Stimulated activated naive CD4-positive, alpha-beta T cell (primary cell): ENCODE measurements around the gene SPAG16.
"Not testable (repeated sequence)": the region's sequence is repeated elsewhere in the genome, so short reads cannot be mapped to it uniquely, and the experiment has no call there.

Experiments used
- DNase-seq, 6 experiments: peaks; one replicate each; lab custom pipeline; 2025; lab: John Stamatoyannopoulos, UW

SPAG16 gene

DNA sequence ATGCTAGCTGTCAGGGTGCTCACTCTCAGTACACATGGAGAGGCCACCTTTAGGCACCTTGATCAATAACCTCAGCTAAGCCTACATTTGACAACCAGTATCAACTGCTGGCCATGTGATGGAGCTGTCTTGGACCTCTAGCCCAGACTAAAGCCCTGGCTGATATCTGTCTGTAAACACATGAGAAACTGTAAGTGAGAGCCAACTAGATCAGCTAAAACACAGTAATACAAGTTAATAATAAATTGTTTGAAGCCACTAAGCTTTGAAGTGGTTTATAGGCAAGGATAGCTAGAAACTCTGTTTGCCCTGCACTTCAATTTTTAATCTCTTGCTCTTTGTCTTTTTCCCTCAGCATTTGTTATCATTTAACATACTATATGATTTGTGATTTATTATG is 407.1 kb downstream of the SPAG16 start:
- DNase-seq = no peak

DNA sequence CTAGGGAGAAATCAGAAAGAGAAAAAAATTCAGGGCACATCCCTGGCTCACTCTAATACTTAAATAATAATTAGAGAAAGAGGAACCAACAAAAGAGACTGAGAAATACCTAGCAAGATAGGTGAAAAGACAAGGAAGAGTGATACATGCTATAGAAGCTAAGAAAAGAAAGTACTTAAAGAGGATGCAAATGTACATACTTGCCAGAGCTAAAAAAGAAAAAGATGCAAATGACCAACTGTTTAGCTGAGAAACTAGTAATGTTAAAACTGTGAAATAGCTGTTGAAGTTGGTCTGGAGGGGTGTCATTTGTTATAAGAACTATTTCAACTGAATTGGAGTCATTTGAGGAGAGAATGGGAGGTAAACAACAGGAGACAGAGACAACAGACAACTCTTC is 412.2 kb downstream of the SPAG16 start:
- no peak for DNase-seq

DNA sequence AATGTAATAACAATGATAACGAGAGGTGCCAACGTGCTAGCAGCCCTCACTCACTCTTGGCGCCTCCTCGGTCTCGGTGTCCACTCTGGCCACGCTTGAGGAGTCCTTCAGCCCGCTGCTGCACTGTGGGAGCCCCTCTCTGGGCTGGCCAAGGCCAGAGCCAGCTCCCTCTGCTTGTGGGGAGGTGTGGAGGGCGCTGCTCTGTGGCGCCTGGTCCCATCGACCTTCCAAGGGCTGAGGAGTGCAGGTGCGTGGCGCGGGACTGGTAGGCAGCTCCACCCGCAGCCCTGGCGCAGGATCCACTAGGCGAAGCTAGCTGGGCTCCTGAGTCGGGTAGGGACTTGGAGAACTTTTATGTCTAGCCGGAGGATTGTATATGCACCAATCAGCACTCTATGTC is 417.1 kb downstream of the SPAG16 start:
- DNase-seq = not testable (repeated sequence)

DNA sequence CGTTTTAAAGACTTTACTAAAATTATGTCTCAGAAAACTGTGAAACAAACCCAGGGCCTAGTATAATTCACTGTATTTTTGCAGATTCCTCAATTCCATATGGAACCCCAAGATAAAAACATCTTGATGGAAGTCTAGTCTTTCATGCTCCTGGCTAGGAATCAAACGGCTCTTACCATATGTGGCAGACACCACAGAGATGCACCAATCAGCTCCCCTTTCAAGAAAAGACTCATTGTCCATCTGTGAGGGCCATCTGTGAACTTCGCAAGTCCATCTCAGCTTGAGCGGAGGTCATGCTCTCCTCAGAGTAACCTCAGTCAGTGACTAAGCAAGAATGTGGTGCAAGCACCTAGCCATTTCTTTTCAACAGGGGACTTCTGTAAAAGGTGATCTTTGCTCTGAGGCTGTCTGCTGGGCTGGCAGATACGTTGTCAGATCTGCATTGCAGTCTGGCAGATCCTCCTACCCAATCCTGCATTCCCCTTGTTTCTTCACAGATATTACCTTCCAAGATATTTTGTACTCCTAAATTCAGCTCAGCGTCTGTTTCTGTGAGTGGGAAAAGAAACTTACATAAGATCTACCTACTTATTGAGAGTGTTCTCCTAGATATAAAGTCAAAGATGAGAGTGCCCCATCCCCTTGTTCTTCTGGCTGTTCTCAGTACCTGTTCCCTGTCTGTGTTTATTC is 419.3 kb downstream of the SPAG16 start:
- no peak for DNase-seq

DNA sequence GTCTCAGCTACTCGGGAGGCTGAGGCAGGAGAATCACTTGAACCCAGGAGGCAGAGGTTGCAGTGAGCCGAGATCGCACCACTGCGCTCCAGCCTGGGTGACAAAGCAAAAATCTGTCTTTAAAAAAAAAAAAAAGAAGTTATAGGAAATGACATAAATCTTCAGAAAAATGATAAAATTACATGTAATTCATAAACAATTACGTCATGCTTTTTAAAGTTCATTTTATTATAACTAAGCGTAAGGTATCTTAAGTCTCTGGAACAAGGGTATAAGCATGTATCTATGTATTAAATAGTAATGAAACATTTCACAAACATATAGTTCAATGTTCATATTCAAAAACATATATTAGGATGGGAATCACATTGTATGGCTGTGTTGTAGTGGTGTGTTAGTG is 425.9 kb downstream of the SPAG16 start:
- no peak for DNase-seq

DNA sequence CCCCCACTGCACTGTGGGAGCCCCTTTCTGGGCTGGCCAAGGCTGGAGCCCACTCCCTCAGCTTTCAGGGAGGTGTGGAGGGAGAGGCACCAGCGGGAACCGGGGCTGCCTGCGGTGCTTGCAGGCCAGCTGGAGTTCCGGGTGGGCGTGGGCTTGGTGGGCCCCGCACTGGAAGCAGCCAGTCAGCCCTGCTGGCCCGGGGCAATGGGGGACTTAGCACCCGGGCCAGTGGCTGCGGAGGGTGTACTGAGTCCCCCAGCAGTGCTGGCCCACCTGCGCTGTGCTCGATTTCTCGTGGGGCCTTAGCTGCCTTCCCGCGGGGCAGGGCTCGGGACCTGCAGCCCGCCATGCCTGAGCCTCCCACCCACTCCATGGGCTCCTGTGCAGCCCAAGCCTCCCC is 434.1 kb downstream of the SPAG16 start:
- DNase-seq = not testable (repeated sequence)

DNA sequence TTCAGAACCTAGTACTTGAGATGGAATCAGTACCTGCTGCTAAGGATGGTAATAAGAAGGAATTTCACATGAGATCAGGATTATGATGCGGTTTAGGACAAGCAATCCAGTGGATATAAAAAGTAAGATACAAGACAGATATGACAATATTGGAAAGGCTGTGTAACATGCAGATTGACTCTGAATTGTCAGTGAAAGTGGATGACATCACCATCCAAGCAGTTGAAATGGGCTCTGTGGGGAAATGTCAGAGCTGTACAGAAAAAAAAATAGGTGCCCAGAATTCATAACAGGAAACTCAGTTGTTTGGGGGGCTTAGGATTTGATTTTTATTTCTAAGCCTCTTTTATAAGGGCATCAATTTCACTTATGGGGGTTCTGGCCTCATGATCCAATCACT is 438.3 kb downstream of the SPAG16 start:
- no peak for DNase-seq

DNA sequence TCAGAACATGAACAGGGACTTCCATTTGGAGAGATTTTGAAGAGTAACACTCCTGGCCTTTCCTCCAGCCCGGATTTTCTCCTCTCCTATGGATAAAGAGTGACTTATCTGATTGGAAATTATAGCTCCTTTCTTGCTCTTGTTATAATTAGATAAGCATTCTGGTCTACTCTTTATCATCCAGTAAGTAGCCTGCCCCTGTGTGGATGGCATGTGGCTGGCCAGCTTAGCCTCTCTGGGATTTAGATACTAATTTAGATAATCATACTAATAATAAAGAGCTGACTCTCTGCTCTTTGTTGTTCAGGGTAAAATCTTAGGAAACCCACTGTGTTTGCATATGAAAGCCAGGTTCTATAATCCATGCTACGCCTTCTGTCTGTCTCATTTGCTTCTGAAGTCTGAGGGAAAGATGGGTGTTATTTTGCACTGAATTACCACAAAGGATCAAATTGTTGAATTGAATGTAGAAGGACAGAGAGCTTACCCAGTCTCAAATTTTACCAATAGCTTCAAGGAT is 438.8 kb downstream of the SPAG16 start:
- no peak for DNase-seq

DNA sequence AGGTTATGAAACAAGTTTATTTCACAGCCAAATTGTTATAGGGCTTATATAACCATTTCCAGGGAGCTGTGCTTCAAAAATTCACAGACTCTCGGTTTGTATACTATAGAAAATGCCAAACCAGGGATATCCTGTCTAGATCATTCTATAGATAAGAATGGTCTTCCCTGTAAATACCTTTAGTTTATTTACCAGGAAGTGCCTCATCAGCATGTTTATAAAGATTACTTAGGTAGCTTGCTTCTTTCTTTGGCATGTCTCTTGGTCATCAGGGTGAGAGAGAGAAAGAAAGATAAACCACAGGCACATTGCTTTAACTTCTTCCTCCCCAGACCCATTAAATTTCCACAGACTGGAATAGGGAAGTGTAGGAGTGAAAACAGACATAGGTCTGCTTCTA is 439.4 kb downstream of the SPAG16 start:
- DNase-seq = no peak

DNA sequence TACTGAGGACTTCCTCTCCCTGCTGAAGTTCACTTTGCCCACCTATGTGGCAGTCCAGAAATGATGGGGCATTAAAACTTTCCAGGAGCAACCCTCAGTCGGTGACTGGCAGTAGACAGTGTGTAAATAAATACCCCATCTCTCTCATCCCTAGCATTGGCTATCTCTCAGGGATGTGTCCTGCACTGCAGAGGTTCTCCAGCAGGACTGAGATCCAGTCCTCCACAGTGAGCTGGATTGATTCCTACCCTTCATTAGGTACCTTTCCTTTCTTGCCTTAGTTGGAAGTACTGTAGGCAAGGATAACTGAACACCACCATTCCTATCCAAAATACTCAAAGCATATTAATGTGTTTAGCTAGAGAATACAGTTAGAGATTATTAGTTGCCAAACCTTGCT is 441.8 kb downstream of the SPAG16 start:
- DNase-seq = no peak

DNA sequence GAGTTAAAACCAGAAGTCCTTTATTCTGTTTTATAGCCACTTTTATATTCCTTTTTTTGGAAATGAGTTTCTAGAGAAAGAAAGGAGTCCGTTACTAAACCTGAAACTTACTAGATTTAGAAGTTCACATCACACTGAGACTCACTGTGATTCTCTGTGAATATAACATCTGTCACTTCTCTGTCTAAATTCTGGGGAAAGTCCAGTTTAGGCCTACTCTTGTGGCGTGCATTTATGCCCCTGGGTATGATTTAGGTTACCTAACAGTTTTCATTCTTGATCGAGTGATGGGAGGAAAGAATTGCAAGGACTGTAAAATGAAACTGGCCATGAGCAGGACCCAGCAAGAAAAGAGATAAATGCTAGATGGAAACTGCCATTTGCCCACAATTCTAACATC is 449.6 kb downstream of the SPAG16 start:
- no peak for DNase-seq

DNA sequence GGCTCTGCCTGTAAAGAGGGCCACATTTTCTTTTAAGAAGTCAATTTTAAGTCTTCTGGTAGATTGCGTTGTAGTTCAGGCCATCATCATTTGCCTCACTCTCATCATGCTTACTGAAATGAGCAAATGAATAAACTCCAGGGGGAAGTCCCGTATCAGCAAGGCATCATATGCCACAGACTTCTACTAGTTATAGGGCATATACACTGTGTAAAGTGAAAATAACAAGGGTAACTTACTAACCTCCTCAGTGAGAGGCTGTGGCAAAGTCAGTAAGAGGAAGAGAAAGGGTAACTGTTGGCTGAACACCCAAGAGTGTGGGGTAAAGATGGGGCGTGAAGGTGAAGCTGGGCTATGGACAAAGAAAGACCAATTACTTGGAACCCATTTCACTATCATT is 456.2 kb downstream of the SPAG16 start:
- DNase-seq = no peak

DNA sequence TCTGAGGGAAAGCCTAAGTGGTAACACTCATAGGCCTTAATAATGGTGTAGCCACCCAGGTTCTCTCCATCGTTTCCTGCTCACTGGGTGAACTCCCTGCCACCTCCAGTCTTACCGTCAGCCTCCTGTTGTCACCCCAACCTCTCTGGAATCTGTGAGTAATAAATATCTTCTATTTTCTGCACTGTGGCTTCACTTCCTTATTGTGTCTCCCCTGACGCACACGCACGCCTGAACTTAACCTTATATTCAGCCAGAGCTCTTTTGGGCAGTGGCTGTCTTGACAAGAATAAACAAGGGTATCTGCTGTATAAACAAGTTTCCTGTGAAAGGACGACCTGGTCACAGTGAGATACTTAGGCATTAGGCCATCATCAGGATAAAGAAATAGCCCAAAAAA is 467.2 kb downstream of the SPAG16 start:
- DNase-seq = no peak

DNA sequence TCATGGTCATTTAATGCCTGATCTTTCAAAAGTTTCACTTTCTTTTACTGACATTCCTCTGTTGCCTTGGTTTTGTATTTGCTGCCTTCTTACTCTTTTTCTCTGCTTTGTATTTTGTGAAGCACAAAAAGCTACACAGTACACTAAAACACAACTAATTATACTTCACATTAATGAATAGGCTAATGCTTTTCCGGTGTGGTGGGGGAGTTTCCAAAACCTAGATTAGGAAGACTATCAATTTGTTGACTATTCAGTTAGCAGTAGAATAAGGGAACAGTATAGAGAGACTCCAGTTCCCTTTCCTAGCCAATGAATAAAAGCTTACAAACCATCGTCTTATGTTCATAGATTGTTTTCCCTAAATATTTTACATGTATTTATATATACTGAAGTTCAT is 468.3 kb downstream of the SPAG16 start:
- DNase-seq = no peak

DNA sequence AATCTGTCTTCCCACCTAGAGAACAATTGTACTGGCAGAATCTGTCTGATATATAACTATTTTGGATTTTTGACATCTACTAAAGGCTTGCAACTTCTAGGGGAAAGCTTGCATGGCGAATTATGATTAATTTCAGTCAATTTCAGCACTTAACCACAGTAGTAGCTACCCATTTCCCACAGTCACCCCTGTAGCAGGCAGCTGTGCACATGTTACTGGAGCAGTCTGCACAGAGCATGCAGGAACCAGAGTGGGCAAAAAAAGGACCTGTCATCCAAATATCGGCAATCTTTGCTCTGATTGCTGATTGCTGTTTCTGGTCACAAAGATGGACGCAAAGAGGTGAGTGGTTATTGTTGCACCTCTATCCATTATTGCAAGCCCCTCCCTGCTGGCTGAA is 473.3 kb downstream of the SPAG16 start:
- DNase-seq = no peak

DNA sequence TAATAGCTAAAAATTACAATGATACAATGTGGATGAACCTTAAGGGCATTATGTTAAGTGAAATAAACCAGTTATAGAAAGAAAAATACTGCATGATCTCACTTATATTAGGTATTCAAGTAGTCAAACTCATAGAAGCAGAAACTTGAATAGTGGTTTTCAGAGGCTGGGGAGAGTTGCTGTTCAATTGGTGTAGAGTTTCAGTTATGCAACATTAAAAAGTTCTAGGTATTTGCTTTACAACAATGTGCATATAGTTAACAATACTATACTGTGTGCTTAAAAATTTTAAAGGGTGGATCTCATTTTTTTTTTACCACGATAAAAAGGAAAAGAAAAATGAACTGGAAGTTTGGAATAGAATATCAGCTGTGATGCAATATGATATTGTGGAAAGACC is 479.1 kb downstream of the SPAG16 start:
- DNase-seq = no peak

DNA sequence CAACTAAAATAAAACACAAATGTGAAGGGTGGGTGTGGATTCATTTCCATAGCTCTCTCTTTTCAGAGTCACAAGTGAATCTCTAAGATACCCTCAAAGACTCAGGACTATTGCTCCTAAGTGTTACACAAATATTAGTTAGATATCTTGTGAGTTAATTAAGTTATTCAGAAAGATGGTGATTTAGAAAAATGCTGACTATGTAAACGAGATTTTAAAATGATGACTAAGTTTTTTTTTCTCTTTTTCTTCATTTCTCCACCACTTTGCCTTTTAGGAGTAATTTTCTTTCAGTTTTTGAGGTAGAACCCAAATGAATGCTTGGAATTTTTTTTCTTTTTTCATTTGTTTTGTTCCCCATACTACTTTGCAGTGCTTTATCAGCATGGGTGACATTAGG is 479.7 kb downstream of the SPAG16 start:
- DNase-seq = no peak

DNA sequence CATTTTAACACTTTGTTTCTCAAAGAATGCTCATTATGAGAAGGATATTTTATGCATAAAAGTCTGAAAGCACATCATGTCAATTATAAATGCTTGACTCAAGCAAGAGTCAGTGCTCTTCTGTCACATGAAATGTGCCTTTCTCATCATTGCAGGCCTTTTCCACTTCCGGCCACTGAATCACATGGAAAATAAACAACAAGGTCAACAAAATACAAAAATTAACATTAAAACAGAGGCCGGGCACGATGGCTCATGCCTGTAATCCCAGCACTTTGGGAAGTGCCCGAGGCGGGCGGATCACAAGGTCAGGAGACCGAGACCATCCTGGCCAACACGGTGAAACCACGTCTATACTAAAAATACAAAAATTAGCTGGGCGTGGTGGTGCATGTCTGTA is 480.6 kb downstream of the SPAG16 start:
- no peak for DNase-seq

DNA sequence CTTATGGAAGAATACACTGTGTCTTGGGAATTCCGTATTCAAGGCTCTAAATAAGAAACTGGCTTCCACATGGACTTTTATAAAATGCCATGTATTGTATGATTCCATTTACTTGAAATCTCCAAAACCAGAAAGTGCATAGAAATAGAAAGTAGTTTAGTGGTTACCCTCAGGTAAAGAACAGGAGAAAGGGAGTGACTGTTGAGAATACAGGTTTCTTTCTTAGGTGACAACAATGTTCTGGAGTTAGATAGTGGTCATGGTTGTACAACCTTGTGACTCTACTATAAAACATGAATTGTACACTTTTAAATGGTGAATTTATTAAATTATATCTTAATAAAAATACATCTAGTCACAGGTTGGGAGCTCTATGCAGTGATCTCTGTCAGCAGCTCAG is 481.8 kb downstream of the SPAG16 start:
- DNase-seq = no peak

DNA sequence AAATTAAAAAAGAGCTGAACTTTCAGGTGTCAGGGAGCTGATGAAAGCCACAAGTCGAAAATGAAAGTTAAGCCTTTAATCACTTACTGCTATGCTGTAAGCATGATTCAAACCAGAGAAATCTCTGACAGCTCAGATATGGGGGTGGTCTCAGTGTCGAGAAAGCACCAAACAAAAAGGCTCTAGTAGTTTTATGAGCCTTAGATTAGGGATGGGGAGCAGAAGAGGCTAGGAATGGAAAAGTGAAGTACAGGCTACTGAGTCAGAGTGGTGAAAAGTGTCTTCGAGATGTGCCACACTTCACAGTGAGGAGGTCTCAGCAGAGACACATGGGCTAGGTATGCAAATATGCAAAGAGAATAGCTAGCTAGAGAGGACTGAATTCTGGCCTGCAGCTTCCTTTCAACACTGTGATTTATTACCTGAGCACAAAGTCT is 482.2 kb downstream of the SPAG16 start:
- no peak for DNase-seq

DNA sequence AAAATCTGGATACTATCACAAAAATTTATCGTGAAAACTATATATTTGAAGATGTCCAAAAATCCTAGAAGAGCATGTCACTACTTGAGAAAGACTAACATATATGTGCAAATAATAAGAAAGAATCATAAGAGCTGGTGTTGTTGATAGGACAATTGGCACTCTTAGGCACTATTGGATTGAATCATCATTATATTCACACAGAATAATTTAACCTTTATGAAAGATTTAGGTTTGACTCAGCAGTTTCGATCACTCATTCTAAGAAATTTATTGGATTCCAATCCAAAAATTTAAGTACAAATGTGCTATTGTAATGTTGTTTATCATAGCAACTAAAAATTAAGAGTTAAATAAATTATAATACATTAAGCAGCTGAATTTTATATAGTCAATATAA is 503.6 kb downstream of the SPAG16 start:
- DNase-seq = no peak

DNA sequence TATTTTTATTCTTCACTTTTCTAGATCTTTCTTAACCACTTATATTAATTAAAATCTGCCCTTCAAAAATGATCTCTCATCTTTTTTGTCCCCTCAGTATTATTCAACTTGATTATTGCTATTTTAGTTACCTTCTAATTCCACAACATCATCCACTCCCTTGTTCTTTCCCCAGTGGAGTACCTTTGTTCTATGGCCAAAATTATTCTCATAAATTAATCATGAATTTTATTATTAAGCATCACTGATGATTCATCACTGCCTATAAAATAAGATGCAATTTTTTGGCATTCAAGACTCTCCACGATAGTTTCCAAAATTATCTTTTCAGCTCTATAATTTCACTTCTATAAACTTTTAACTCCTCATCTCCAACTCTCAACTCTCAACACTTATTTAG is 505.7 kb downstream of the SPAG16 start:
- no peak for DNase-seq

DNA sequence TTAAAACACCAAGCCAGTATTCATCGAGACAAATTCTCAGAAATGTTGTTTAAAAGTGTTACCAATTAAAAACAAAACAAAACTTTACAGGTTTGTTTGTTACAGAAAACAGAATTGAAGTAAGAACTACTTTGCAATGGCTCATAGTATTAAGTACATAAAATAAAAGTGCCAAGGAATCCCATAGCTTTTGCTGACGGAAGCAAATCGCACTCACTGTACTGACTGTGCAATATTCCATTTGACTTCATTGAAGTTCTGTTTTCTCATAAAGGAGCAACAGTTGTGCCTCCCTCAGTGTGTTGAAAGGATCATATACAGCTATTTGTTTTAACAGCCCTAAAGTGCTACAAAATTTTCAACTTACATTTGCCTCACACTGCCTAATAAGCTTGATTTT is 507.8 kb downstream of the SPAG16 start:
- DNase-seq = no peak

DNA sequence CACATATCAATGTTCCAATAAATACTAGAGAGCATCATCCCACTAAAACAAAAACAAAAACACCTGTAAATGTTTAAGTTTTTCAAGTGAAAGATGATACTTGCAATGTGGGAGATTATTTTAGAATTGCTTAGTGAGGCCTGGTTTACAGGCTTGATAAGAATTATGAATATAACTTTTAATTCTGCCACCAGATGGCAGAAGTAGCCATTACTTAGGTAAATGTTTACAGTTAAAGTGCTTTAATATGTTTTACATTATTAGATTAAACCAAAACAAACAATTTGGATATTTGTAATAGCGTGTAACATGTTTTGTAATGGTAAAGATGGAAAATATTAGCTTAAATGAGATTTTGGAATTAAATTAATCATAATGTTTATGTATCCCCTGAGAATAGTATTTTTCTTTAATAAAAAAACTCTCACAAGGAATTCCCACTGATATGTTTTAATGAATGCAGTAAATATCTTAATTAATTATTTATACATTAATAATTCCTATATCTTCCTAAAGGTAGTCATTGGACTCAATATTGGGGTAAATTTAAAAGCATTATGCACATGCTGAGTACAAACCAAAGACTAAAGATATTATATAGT is 522.0 kb downstream of the SPAG16 start:
- DNase-seq = no peak
